Neural cell (in vitro differentiated cells): ENCODE results near the gene LPP. TPM values are rescaled to one million over a fixed set of nuclear protein-coding genes. Genes with fewer than 3 reads are reported as not detected.

Experiments used
- H2AFZ ChIP-seq: fragments of 200-600, 300-800 bp; sonication (generic), shearing (Covaris generic); 2 replicates; pipeline ENCODE4 v1.6.0; 2014; ENCODE audit warnings: low read depth, mild to moderate bottlenecking, antibody characterized with exemption, low read length, moderate library complexity
- H3F3A ChIP-seq: fragments of 200-600 bp; shearing (Covaris generic); 2 replicates; pipeline ENCODE4 v1.6.1; 2016; ENCODE audit warnings: mild to moderate bottlenecking, moderate library complexity, mixed read lengths, antibody characterized with exemption, low read length; ENCODE audit not compliant: insufficient read depth, poor library complexity, severe bottlenecking
- H3K27ac ChIP-seq: fragments of 200-600, 300-800 bp; sonication (generic), shearing (Covaris generic); 2 replicates; pipeline ENCODE4 v1.5.1; 2014; ENCODE audit warnings: mild to moderate bottlenecking, low read length, moderate library complexity
- H3K27me3 ChIP-seq: fragments of 300-800, 200-600 bp; sonication (generic), shearing (Covaris generic); 2 replicates; pipeline ENCODE4 v1.6.0; 2014; ENCODE audit warnings: mild to moderate bottlenecking, low read depth, low read length, moderate library complexity; ENCODE audit not compliant: insufficient read depth
- H3K36me3 ChIP-seq: fragments of 300-800, 200-600 bp; sonication (generic), shearing (Covaris generic); 2 replicates; pipeline ENCODE4 v1.5.1; 2014; ENCODE audit warnings: mild to moderate bottlenecking, antibody characterized with exemption, low read length, moderate library complexity; ENCODE audit not compliant: insufficient read depth
- H3K4me2 ChIP-seq: fragments of 300-800, 200-600 bp; sonication (generic), shearing (Covaris generic); 2 replicates; pipeline ENCODE4 v1.6.0; 2014; ENCODE audit warnings: mild to moderate bottlenecking, low read length
- H3K4me3 ChIP-seq: fragments of 300-800, 200-600 bp; sonication (generic), shearing (Covaris generic); 2 replicates; pipeline ENCODE4 v1.5.1; 2014; ENCODE audit warnings: mild to moderate bottlenecking, low read length, moderate library complexity
- H3K79me2 ChIP-seq: fragments of 200-600 bp; shearing (Covaris generic); replicated peaks from 2 replicates; pipeline ENCODE4 v1.6.0; 2014; ENCODE audit warnings: mild to moderate bottlenecking, low read length, moderate library complexity; ENCODE audit not compliant: insufficient read depth
- H3K9ac ChIP-seq: fragments of 300-800, 200-600 bp; sonication (generic), shearing (Covaris generic); 2 replicates; pipeline ENCODE4 v1.6.1; 2016; ENCODE audit warnings: mild to moderate bottlenecking, low read length, mixed read lengths
- H3K9me2 ChIP-seq: fragments of 200-600 bp; shearing (Covaris generic); 2 replicates; pipeline ENCODE4 v1.6.1; 2016; ENCODE audit warnings: mild to moderate bottlenecking, low read length, mixed read lengths; ENCODE audit not compliant: insufficient read depth
- H3K9me3 ChIP-seq: fragments of 200-600, 300-800 bp; sonication (generic), shearing (Covaris generic); 2 replicates; pipeline ENCODE4 v1.6.1; 2016; ENCODE audit warnings: mild to moderate bottlenecking, mixed run types, low read length, moderate library complexity, mixed read lengths
- H4K20me1 ChIP-seq: fragments of 200-600 bp; shearing (Covaris generic); 2 replicates; pipeline ENCODE4 v1.6.1; 2016; ENCODE audit warnings: mild to moderate bottlenecking, mixed run types; ENCODE audit not compliant: insufficient read depth
- EP300 ChIP-seq: fragments of 450-650 bp; conservative IDR thresholded peaks from 2 replicates; pipeline ENCODE4 v1.6.1; 2014; ENCODE audit warnings: antibody characterized with exemption, mild to moderate bottlenecking, moderate library complexity; ENCODE audit not compliant: poor library complexity, severe bottlenecking
- EZH2 ChIP-seq: fragments of 200-600, 300-800 bp; shearing (Covaris generic), sonication (generic); IDR thresholded peaks from 2 replicates; pipeline ENCODE4 v1.6.1; 2014; ENCODE audit warnings: antibody characterized with exemption, low read length, borderline replicate concordance, mild to moderate bottlenecking; ENCODE audit not compliant: insufficient read depth, poor library complexity, severe bottlenecking
- MXI1 ChIP-seq: fragments of 450-650 bp; conservative IDR thresholded peaks from 2 replicates; pipeline ENCODE4 v1.6.1; 2014; ENCODE audit warnings: antibody characterized with exemption, mild to moderate bottlenecking; ENCODE audit not compliant: poor library complexity, severe bottlenecking
- POLR2AphosphoS5 ChIP-seq: IDR thresholded peaks from 2 replicates; pipeline ENCODE4 v1.6.1; 2012
- RAD21 ChIP-seq: fragments of 450-650 bp; conservative IDR thresholded peaks from 2 replicates; pipeline ENCODE4 v1.6.1; 2014; ENCODE audit warnings: antibody characterized with exemption, mild to moderate bottlenecking, moderate library complexity
- SMC3 ChIP-seq: fragments of 450-650 bp; conservative IDR thresholded peaks from 2 replicates; pipeline ENCODE4 v1.6.1; 2014; ENCODE audit warnings: antibody characterized with exemption, mild to moderate bottlenecking, moderate library complexity; ENCODE audit not compliant: poor library complexity
- TAF1 ChIP-seq: IDR thresholded peaks from 2 replicates; pipeline ENCODE4 v1.6.1; 2012; ENCODE audit warnings: low read depth
- polyA plus RNA-seq: library from polyadenylated mRNA; depleted of rRNA; stranded (reverse); fragments of >200 nt; gene quantifications from 2 replicates; pipeline ENCODE4 v1.2.3, GENCODE V29; 2014
- TF ChIP-seq, protein P1 (sequence below): IDR thresholded peaks from 2 replicates; pipeline ENCODE4 v1.6.1; 2012; ENCODE audit warnings: borderline replicate concordance
- TF ChIP-seq, protein P2 (sequence below): fragments of 450-650 bp; IDR thresholded peaks from 2 replicates; pipeline ENCODE4 v1.5.1; 2014; ENCODE audit warnings: antibody characterized with exemption, mild to moderate bottlenecking, moderate library complexity; ENCODE audit not compliant: poor library complexity, severe bottlenecking

The LPP gene
- polyA plus RNA-seq, 1 donor from 2014 or later, result 3.0 TPM

GRCh38 chr3:188220988-188221818, 67.2 kb downstream of the LPP start:
- Histone ChIP-seq H3K27me3 (no peaks in the 10 kb centered on the region), H3F3A (no peaks in the 10 kb centered on the region), H3K79me2 (peaks cover 4% of the 10 kb centered on the region), H3K9me3 (no peaks in the 10 kb centered on the region), H3K9ac (no peak overlapping the region), H3K9me2 (no peaks in the 10 kb centered on the region), H4K20me1 (no peaks in the 10 kb centered on the region), H3K27ac (no peak overlapping the region), H3K36me3 (no peaks in the 10 kb centered on the region), H3K4me3 (no peak overlapping the region), H3K4me2 (no peak overlapping the region), H2AFZ (no peak overlapping the region)
- no peak for TF ChIP-seq EP300
- no peak for TF ChIP-seq EZH2
- no peak for TF ChIP-seq MXI1
- TF ChIP-seq TAF1, result no peak
- TF ChIP-seq POLR2AphosphoS5, result no peak
- TF ChIP-seq, protein P1, sequence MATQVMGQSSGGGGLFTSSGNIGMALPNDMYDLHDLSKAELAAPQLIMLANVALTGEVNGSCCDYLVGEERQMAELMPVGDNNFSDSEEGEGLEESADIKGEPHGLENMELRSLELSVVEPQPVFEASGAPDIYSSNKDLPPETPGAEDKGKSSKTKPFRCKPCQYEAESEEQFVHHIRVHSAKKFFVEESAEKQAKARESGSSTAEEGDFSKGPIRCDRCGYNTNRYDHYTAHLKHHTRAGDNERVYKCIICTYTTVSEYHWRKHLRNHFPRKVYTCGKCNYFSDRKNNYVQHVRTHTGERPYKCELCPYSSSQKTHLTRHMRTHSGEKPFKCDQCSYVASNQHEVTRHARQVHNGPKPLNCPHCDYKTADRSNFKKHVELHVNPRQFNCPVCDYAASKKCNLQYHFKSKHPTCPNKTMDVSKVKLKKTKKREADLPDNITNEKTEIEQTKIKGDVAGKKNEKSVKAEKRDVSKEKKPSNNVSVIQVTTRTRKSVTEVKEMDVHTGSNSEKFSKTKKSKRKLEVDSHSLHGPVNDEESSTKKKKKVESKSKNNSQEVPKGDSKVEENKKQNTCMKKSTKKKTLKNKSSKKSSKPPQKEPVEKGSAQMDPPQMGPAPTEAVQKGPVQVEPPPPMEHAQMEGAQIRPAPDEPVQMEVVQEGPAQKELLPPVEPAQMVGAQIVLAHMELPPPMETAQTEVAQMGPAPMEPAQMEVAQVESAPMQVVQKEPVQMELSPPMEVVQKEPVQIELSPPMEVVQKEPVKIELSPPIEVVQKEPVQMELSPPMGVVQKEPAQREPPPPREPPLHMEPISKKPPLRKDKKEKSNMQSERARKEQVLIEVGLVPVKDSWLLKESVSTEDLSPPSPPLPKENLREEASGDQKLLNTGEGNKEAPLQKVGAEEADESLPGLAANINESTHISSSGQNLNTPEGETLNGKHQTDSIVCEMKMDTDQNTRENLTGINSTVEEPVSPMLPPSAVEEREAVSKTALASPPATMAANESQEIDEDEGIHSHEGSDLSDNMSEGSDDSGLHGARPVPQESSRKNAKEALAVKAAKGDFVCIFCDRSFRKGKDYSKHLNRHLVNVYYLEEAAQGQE, result no peak
- TF ChIP-seq, protein P2, sequence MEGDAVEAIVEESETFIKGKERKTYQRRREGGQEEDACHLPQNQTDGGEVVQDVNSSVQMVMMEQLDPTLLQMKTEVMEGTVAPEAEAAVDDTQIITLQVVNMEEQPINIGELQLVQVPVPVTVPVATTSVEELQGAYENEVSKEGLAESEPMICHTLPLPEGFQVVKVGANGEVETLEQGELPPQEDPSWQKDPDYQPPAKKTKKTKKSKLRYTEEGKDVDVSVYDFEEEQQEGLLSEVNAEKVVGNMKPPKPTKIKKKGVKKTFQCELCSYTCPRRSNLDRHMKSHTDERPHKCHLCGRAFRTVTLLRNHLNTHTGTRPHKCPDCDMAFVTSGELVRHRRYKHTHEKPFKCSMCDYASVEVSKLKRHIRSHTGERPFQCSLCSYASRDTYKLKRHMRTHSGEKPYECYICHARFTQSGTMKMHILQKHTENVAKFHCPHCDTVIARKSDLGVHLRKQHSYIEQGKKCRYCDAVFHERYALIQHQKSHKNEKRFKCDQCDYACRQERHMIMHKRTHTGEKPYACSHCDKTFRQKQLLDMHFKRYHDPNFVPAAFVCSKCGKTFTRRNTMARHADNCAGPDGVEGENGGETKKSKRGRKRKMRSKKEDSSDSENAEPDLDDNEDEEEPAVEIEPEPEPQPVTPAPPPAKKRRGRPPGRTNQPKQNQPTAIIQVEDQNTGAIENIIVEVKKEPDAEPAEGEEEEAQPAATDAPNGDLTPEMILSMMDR, result no peak
- no peak for TF ChIP-seq RAD21
- no peak for TF ChIP-seq SMC3

GRCh38 chr3:188223936-188224335, 70.0 kb downstream of the LPP start:
- Histone ChIP-seq H3K9me3 (no peaks in the 10 kb centered on the region), H3K27me3 (no peaks in the 10 kb centered on the region), H3F3A (no peaks in the 10 kb centered on the region), H4K20me1 (no peaks in the 10 kb centered on the region), H3K36me3 (no peaks in the 10 kb centered on the region), H3K4me3 (no peak overlapping the region), H2AFZ (no peak overlapping the region), H3K4me2 (no peak overlapping the region), H3K9ac (no peak overlapping the region), H3K9me2 (no peaks in the 10 kb centered on the region), H3K79me2 (peaks cover 4% of the 10 kb centered on the region), H3K27ac (no peak overlapping the region)
- TF ChIP-seq, protein P2, result no peak
- TF ChIP-seq POLR2AphosphoS5, result no peak
- no peak for TF ChIP-seq TAF1
- TF ChIP-seq RAD21, result no peak
- TF ChIP-seq SMC3, result no peak
- TF ChIP-seq MXI1, result no peak
- TF ChIP-seq EP300, result no peak
- TF ChIP-seq, protein P1, result no peak
- no peak for TF ChIP-seq EZH2
